ENCODE data around the gene SCRN2. TPM values are rescaled to one million over a fixed set of nuclear protein-coding genes. Genes with fewer than 3 reads are reported as not detected.
A peak's percentile ranks its signal among the peaks of the same experiment; 100 is the strongest.

The SCRN2 gene
- total and polyA plus RNA-seq, 8 donors: 7.0 to 44.9 (median 28.8) TPM

GRCh38 chr17:47844814-47845715, 4.0 kb upstream of the SCRN2 start:
- intact Hi-C loops (cut with DNase I; ENCODE audit: low total_unique reads): loop anchor here (5.0 kb wide), 1 partner anchor 37 kb away; no protein-coding TSS in a partner anchor
- peaks cover 24 to 47% (median 42%) of the 10 kb centered on the region in 4 donors for H3K4me1 ChIP-seq
- no peak overlapping the region for H3K4me3 ChIP-seq
- H3K27me3 ChIP-seq: peaks cover 16 to 58% (median 51%) of the 10 kb centered on the region in 3 donors
- DNase-seq: peak in 1 of 2 donors; percentile 35
- no peaks in the 10 kb centered on the region for H3K9me3 ChIP-seq
- 55 to 72% (median 67%) methylated on average over 4 of the region's 4 CpGs for WGBS, 5 donors
- H3K27ac ChIP-seq: no peak overlapping the region
- H3K36me3 ChIP-seq: no peaks in the 10 kb centered on the region
- TF ChIP-seq EP300 (IDR thresholded peaks at IDR 0.05) (no peak), POLR2AphosphoS5 (IDR thresholded peaks at IDR 0.05) (no peak), POLR2A (IDR thresholded peaks at IDR 0.05) (no peak), CTCF (IDR thresholded peaks at IDR 0.05) (no peak)

- Histone ChIP-seq H3K4me1 (peaks cover 32 to 54% (median 48%) of the 10 kb centered on the region in 4 donors), H3K27me3 (peaks cover 16 to 50% (median 44%) of the 10 kb centered on the region in 3 donors), H3K36me3 (peaks cover 0 to 1% (median 0%) of the 10 kb centered on the region in 4 donors), H3K9me3 (no peaks in the 10 kb centered on the region), H3K4me3 (no peak overlapping the region), H3K27ac (no peak overlapping the region)
- WGBS, 5 donors: 31 to 62% (median 37%) methylated on average over 5 of the region's 5 CpGs
- no peak for DNase-seq
- no peak for TF ChIP-seq CTCF (IDR thresholded peaks at IDR 0.05)
- TF ChIP-seq POLR2A (IDR thresholded peaks at IDR 0.05): no peak
- no peak for TF ChIP-seq EP300 (IDR thresholded peaks at IDR 0.05)
- TF ChIP-seq POLR2AphosphoS5 (IDR thresholded peaks at IDR 0.05): no peak
- intact Hi-C loops (cut with DNase I; ENCODE audit: low total_unique reads): no loop called here
Measured at GRCh38 chr17:47844227-47844626, 3.2 kb upstream of the SCRN2 start.

- no peak for TF ChIP-seq POLR2A (IDR thresholded peaks at IDR 0.05)
- no peak for TF ChIP-seq EP300 (IDR thresholded peaks at IDR 0.05)
- no peak for TF ChIP-seq POLR2AphosphoS5 (IDR thresholded peaks at IDR 0.05)
- no peak for TF ChIP-seq CTCF (IDR thresholded peaks at IDR 0.05)
- Histone ChIP-seq H3K27me3 (peaks cover 14 to 41% (median 36%) of the 10 kb centered on the region in 3 donors), H3K36me3 (peaks cover 0 to 10% (median 6%) of the 10 kb centered on the region in 4 donors), H3K9me3 (no peaks in the 10 kb centered on the region), H3K27ac (peak overlapping the region in 1 of 5 donors; percentile 74), H3K4me1 (peaks cover 32 to 57% (median 50%) of the 10 kb centered on the region in 4 donors), H3K4me3 (no peak overlapping the region)
- intact Hi-C loops (cut with DNase I; ENCODE audit: low total_unique reads): no loop called here
- peak in 1 of 2 donors; percentile 31 for DNase-seq
- 8 to 37% (median 23%) methylated on average over 4 to 6 of the region's 6 CpGs for WGBS, 5 donors
Measured at GRCh38 chr17:47843391-47843730, 2.3 kb upstream of the SCRN2 start.

- H3K36me3 ChIP-seq: peaks cover 0 to 26% (median 23%) of the 10 kb centered on the region in 4 donors
- WGBS, 5 donors: 59 to 68% (median 66%) methylated on average over 16 of the region's 16 CpGs
- H3K4me1 ChIP-seq: peaks cover 22 to 44% (median 39%) of the 10 kb centered on the region in 4 donors
- no peak for DNase-seq
- H3K9me3 ChIP-seq: no peaks in the 10 kb centered on the region
- peak in 2 of 7 experiments; percentile 4 to 21 for TF ChIP-seq CTCF (IDR thresholded peaks at IDR 0.05)
- TF ChIP-seq EP300 (IDR thresholded peaks at IDR 0.05): no peak
- TF ChIP-seq POLR2A (IDR thresholded peaks at IDR 0.05): no peak
- peak overlapping the region; percentile 62 to 86 (median 84) for H3K4me3 ChIP-seq
- peaks cover 0 to 25% (median 19%) of the 10 kb centered on the region in 3 donors for H3K27me3 ChIP-seq
- intact Hi-C loops (cut with DNase I; ENCODE audit: low total_unique reads): loop anchor here (2.0 kb wide), 1 partner anchor 49 kb away; no protein-coding TSS in a partner anchor
- H3K27ac ChIP-seq: peak overlapping the region; percentile 65 to 85 (median 74)
Measured at GRCh38 chr17:47841488-47842291, 617 bp upstream of the SCRN2 start.
